Hepatocyte (in vitro differentiated cells): ENCODE data around the gene SLX1A.

Experiments used
- CTCF ChIP-seq: fragments of 200-600 bp; sonication (generic); IDR thresholded peaks from 2 replicates; pipeline ENCODE4 v1.5.1; 2016; ENCODE audit warnings: antibody characterized with exemption, mild to moderate bottlenecking; ENCODE audit not compliant: poor library complexity
- EZH2 ChIP-seq: fragments of 200-600 bp; sonication (generic); IDR thresholded peaks from 2 replicates; pipeline ENCODE4 v1.6.1; 2016; ENCODE audit warnings: antibody characterized with exemption, mild to moderate bottlenecking, borderline replicate concordance
- EZH2phosphoT487 ChIP-seq: fragments of 200-600 bp; sonication (generic); IDR thresholded peaks from one replicate; pipeline ENCODE4 v1.6.1; 2018; ENCODE audit warnings: antibody characterized with exemption, mild to moderate bottlenecking, low read depth, moderate library complexity; ENCODE audit not compliant: unreplicated experiment, severe bottlenecking

GRCh38 chr16:30179195-30179594, 14.5 kb upstream of the SLX1A start:
- no peak for TF ChIP-seq CTCF
- TF ChIP-seq EZH2phosphoT487: no peak
- no peak for TF ChIP-seq EZH2
